PC-9 (cell line): Measurements from ENCODE around the gene LONRF2.

ENCODE experiments used
- EZH2 ChIP-seq: fragments of 200-600 bp; sonication (generic); IDR thresholded peaks from 2 replicates; pipeline ENCODE4 v1.8.0; 2017; ENCODE audit warnings: antibody characterized with exemption, low read depth
- TF ChIP-seq, protein P1 (sequence below): fragments of 200-600 bp; sonication (generic); conservative IDR thresholded peaks from 2 replicates; pipeline ENCODE4 v1.6.1; 2017; ENCODE audit warnings: mixed run types, antibody characterized with exemption, mild to moderate bottlenecking, moderate library complexity

DNA sequence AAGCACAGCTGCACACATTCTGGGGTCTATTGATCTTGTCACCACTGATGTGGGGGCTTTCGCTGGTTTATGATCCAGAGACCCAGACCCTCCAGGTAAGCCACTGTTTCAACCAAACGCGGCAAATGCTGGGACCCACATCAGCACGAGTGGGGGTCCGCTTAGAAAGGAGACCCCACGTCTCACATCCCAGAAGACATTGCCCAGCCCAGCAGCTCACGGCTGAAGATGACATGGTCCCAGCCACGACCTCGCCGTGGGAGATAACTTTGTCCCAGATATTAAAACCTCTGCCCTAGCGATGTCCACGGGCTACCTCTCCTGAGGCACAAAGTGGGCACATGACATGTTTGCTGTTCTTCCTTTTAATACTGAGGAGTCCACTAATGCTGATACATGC, 43.8 kb downstream of the LONRF2 start:
- TF ChIP-seq, protein P1, sequence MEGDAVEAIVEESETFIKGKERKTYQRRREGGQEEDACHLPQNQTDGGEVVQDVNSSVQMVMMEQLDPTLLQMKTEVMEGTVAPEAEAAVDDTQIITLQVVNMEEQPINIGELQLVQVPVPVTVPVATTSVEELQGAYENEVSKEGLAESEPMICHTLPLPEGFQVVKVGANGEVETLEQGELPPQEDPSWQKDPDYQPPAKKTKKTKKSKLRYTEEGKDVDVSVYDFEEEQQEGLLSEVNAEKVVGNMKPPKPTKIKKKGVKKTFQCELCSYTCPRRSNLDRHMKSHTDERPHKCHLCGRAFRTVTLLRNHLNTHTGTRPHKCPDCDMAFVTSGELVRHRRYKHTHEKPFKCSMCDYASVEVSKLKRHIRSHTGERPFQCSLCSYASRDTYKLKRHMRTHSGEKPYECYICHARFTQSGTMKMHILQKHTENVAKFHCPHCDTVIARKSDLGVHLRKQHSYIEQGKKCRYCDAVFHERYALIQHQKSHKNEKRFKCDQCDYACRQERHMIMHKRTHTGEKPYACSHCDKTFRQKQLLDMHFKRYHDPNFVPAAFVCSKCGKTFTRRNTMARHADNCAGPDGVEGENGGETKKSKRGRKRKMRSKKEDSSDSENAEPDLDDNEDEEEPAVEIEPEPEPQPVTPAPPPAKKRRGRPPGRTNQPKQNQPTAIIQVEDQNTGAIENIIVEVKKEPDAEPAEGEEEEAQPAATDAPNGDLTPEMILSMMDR, result no peak
- no peak for TF ChIP-seq EZH2
